ENCODE measurements around the gene GSTM5.

The GSTM5 gene

GRCh38 chr1:109726728-109727373 is 14.8 kb downstream of the GSTM5 start:
- Histone ChIP-seq H4K20me1 (ENCODE audit: insufficient read depth, low read length, poor library complexity, severe bottlenecking) (no peaks in the 10 kb centered on the region), H2AFZ (ENCODE audit: low read length) (no peak overlapping the region), H3F3A (ENCODE audit: low read depth) (no peaks in the 10 kb centered on the region), H3K27me3 (ENCODE audit: insufficient read depth, low read length, poor library complexity, severe bottlenecking) (no peaks in the 10 kb centered on the region), H3K36me3 (ENCODE audit: insufficient read depth, low read length) (no peaks in the 10 kb centered on the region), H3K9ac (ENCODE audit: low read depth, low read length, poor library complexity, severe bottlenecking) (no peak overlapping the region), H3K79me2 (ENCODE audit: insufficient read depth, low read length) (no peaks in the 10 kb centered on the region), H3K4me3 (ENCODE audit: low read length, poor library complexity, severe bottlenecking) (no peak overlapping the region), H3K9me2 (replicated peaks; ENCODE audit: low read depth, low read length) (no peaks in the 10 kb centered on the region), H3K4me1 (ENCODE audit: insufficient read depth, low read length, poor library complexity, severe bottlenecking) (no peaks in the 10 kb centered on the region), H3K9me3 (ENCODE audit: insufficient read depth, low read depth, low read length) (no peaks in the 10 kb centered on the region), H3K4me2 (ENCODE audit: low read depth, low read length, poor library complexity, severe bottlenecking) (no peak overlapping the region)
- no peak for TF ChIP-seq CTCF (conservative IDR thresholded peaks at IDR 0.05; ENCODE audit: low read length)
- no peak for TF ChIP-seq EZH2phosphoT487 (IDR thresholded peaks at IDR 0.05; ENCODE audit: borderline replicate concordance)

- Histone ChIP-seq H3K9ac (ENCODE audit: low read depth, low read length, poor library complexity, severe bottlenecking) (no peak overlapping the region), H3K9me2 (replicated peaks; ENCODE audit: low read depth, low read length) (no peaks in the 10 kb centered on the region), H3K27me3 (ENCODE audit: insufficient read depth, low read length, poor library complexity, severe bottlenecking) (no peaks in the 10 kb centered on the region), H4K20me1 (ENCODE audit: insufficient read depth, low read length, poor library complexity, severe bottlenecking) (no peaks in the 10 kb centered on the region), H3K4me3 (ENCODE audit: low read length, poor library complexity, severe bottlenecking) (no peak overlapping the region), H3K4me2 (ENCODE audit: low read depth, low read length, poor library complexity, severe bottlenecking) (no peak overlapping the region), H3K4me1 (ENCODE audit: insufficient read depth, low read length, poor library complexity, severe bottlenecking) (no peaks in the 10 kb centered on the region), H3F3A (ENCODE audit: low read depth) (no peaks in the 10 kb centered on the region), H2AFZ (ENCODE audit: low read length) (no peak overlapping the region), H3K9me3 (ENCODE audit: insufficient read depth, low read depth, low read length) (no peaks in the 10 kb centered on the region), H3K36me3 (ENCODE audit: insufficient read depth, low read length) (no peaks in the 10 kb centered on the region), H3K79me2 (ENCODE audit: insufficient read depth, low read length) (no peaks in the 10 kb centered on the region)
- no peak for TF ChIP-seq CTCF (conservative IDR thresholded peaks at IDR 0.05; ENCODE audit: low read length)
- TF ChIP-seq EZH2phosphoT487 (IDR thresholded peaks at IDR 0.05; ENCODE audit: borderline replicate concordance): no peak
These were observed 16.8 kb downstream of the GSTM5 start for GRCh38 chr1:109728870-109729269.

GRCh38 chr1:109730666-109731065 is 18.6 kb downstream of the GSTM5 start:
- Histone ChIP-seq H3K79me2 (ENCODE audit: insufficient read depth, low read length) (no peaks in the 10 kb centered on the region), H3K9ac (ENCODE audit: low read depth, low read length, poor library complexity, severe bottlenecking) (no peak overlapping the region), H3K4me2 (ENCODE audit: low read depth, low read length, poor library complexity, severe bottlenecking) (no peak overlapping the region), H3K9me2 (replicated peaks; ENCODE audit: low read depth, low read length) (no peaks in the 10 kb centered on the region), H3K9me3 (ENCODE audit: insufficient read depth, low read depth, low read length) (no peaks in the 10 kb centered on the region), H4K20me1 (ENCODE audit: insufficient read depth, low read length, poor library complexity, severe bottlenecking) (no peaks in the 10 kb centered on the region), H3F3A (ENCODE audit: low read depth) (no peaks in the 10 kb centered on the region), H2AFZ (ENCODE audit: low read length) (no peak overlapping the region), H3K36me3 (ENCODE audit: insufficient read depth, low read length) (no peaks in the 10 kb centered on the region), H3K27me3 (ENCODE audit: insufficient read depth, low read length, poor library complexity, severe bottlenecking) (no peaks in the 10 kb centered on the region), H3K4me3 (ENCODE audit: low read length, poor library complexity, severe bottlenecking) (no peak overlapping the region), H3K4me1 (ENCODE audit: insufficient read depth, low read length, poor library complexity, severe bottlenecking) (no peaks in the 10 kb centered on the region)
- TF ChIP-seq EZH2phosphoT487 (IDR thresholded peaks at IDR 0.05; ENCODE audit: borderline replicate concordance) (no peak), CTCF (conservative IDR thresholded peaks at IDR 0.05; ENCODE audit: low read length) (no peak)

Data from Loucy (cell line).